Endodermal cell (in vitro differentiated cells): ENCODE measurements around the gene STX18. TPM values are rescaled to one million over a fixed set of nuclear protein-coding genes. Genes with fewer than 3 reads are reported as not detected.

Experiments
- DNase-seq: peaks from one replicate; pipeline ENCODE4 v3.0.0-alpha.2; 2017
- H3K27ac ChIP-seq: 2 replicates; pipeline ENCODE4 v1.5.1; 2013; ENCODE audit warnings: mild to moderate bottlenecking, low read depth, low read length, moderate library complexity
- H3K27me3 ChIP-seq: 2 replicates; pipeline ENCODE4 v1.6.1; 2013; ENCODE audit warnings: mild to moderate bottlenecking, low read length, moderate library complexity; ENCODE audit not compliant: insufficient read depth, control insufficient read depth, poor library complexity, severe bottlenecking
- H3K36me3 ChIP-seq: 2 replicates; pipeline ENCODE4 v1.7.0; 2013; ENCODE audit warnings: mild to moderate bottlenecking, low read length, moderate library complexity; ENCODE audit not compliant: control insufficient read depth, insufficient read depth
- H3K4me1 ChIP-seq: one replicate; pipeline ENCODE4 v1.7.0; 2013; ENCODE audit warnings: low read length; ENCODE audit not compliant: control insufficient read depth, insufficient read depth
- H3K4me3 ChIP-seq: 2 replicates; pipeline ENCODE4 v1.5.1; 2013; ENCODE audit warnings: mild to moderate bottlenecking, low read length, moderate library complexity
- H3K9ac ChIP-seq: 2 replicates; pipeline ENCODE4 v1.6.1; 2013; ENCODE audit warnings: mild to moderate bottlenecking, low read length, moderate library complexity; ENCODE audit not compliant: poor library complexity, severe bottlenecking; ENCODE audit errors: extremely low read depth
- H3K9me3 ChIP-seq: 2 replicates; pipeline ENCODE4 v1.6.1; 2013; ENCODE audit warnings: mild to moderate bottlenecking, low read length, moderate library complexity; ENCODE audit not compliant: control insufficient read depth
- H3K27ac Mint-ChIP-seq: 2 replicates; pipeline ENCODE4 v1.8.0; 2020; ENCODE audit warnings: mixed read lengths
- H3K27me3 Mint-ChIP-seq: 2 replicates; pipeline ENCODE4 v1.8.0; 2021; ENCODE audit warnings: mild to moderate bottlenecking, mixed read lengths; ENCODE audit not compliant: insufficient read depth
- H3K36me3 Mint-ChIP-seq: 2 replicates; pipeline ENCODE4 v1.8.0; 2020; ENCODE audit warnings: low read depth, mixed read lengths
- H3K4me1 Mint-ChIP-seq: 2 replicates; pipeline ENCODE4 v1.8.0; 2020; ENCODE audit warnings: mixed read lengths
- H3K4me3 Mint-ChIP-seq: 2 replicates; pipeline ENCODE4 v1.8.0; 2020; ENCODE audit warnings: mild to moderate bottlenecking, moderate library complexity, mixed read lengths
- H3K9me3 Mint-ChIP-seq: 2 replicates; pipeline ENCODE4 v1.8.0; 2020; ENCODE audit warnings: mild to moderate bottlenecking, mixed read lengths
- WGBS, 2 experiments: methylation state at CpG; one replicate each; pipeline versions ENCODE4 v1.1.5 to v1.1.7; 2013; ENCODE audit warnings: missing lambda C conversion rate in 2 of 2, mixed read lengths in 1 of 2; ENCODE audit not compliant: insufficient coverage in 1 of 2, insufficient read length in 1 of 2; 5-methylcytosine and 5-hydroxymethylcytosine counted together
- total RNA-seq, 2 donors: library from RNA; stranded (reverse); fragmentation: NEBNext Ultra II Directional in 1 of 2; extraction: Animal tissue kit (Norgen Biotek cat#: 25700) in 1 of 2; gene quantifications; 2 replicates in 1 of 2; 3 replicates in 1 of 2; pipeline ENCODE4 v1.2.1, GENCODE V29; 2021
- TF ChIP-seq, protein P1 (sequence below): fragments of 200-600 bp; sonication (generic); conservative IDR thresholded peaks from 2 replicates; pipeline ENCODE4 v1.5.0; 2021; ENCODE audit warnings: antibody characterized with exemption, mild to moderate bottlenecking

The STX18 gene
- total RNA-seq, 2 donors from 2014 or later, result 26.9 to 33.3 TPM

GRCh38 chr4:4405358-4405962, 136.4 kb downstream of the STX18 start:
- Mint-ChIP-seq H3K27me3 (no peaks in the 10 kb centered on the region), H3K27ac (no peak overlapping the region), H3K36me3 (no peaks in the 10 kb centered on the region), H3K9me3 (no peaks in the 10 kb centered on the region), H3K4me3 (no peak overlapping the region), H3K4me1 (peaks cover 4% of the 10 kb centered on the region)
- 92 to 93% methylated on average over 6 to 15 of the region's 15 CpGs for WGBS, 2 experiments
- H3K27me3 ChIP-seq, result no peaks in the 10 kb centered on the region
- TF ChIP-seq, protein P1, sequence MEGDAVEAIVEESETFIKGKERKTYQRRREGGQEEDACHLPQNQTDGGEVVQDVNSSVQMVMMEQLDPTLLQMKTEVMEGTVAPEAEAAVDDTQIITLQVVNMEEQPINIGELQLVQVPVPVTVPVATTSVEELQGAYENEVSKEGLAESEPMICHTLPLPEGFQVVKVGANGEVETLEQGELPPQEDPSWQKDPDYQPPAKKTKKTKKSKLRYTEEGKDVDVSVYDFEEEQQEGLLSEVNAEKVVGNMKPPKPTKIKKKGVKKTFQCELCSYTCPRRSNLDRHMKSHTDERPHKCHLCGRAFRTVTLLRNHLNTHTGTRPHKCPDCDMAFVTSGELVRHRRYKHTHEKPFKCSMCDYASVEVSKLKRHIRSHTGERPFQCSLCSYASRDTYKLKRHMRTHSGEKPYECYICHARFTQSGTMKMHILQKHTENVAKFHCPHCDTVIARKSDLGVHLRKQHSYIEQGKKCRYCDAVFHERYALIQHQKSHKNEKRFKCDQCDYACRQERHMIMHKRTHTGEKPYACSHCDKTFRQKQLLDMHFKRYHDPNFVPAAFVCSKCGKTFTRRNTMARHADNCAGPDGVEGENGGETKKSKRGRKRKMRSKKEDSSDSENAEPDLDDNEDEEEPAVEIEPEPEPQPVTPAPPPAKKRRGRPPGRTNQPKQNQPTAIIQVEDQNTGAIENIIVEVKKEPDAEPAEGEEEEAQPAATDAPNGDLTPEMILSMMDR, result no peak
- H3K36me3 ChIP-seq, result no peaks in the 10 kb centered on the region
- H3K27ac ChIP-seq, result no peak overlapping the region
- no peak overlapping the region for H3K4me3 ChIP-seq
- H3K9me3 ChIP-seq, result no peaks in the 10 kb centered on the region
- no peak overlapping the region for H3K9ac ChIP-seq
- no peak for DNase-seq
- no peaks in the 10 kb centered on the region for H3K4me1 ChIP-seq

- TF ChIP-seq, protein P1, result no peak
- 81 to 95% methylated on average over 5 to 13 of the region's 13 CpGs for WGBS, 2 experiments
- no peaks in the 10 kb centered on the region for H3K36me3 ChIP-seq
- H3K27me3 Mint-ChIP-seq, result no peaks in the 10 kb centered on the region
- H3K27ac Mint-ChIP-seq, result no peak overlapping the region
- no peak overlapping the region for H3K4me3 ChIP-seq
- peaks cover 1% of the 10 kb centered on the region for H3K9me3 Mint-ChIP-seq
- no peak overlapping the region for H3K27ac ChIP-seq
- no peaks in the 10 kb centered on the region for H3K36me3 Mint-ChIP-seq
- H3K4me3 Mint-ChIP-seq, result no peak overlapping the region
- no peaks in the 10 kb centered on the region for H3K4me1 ChIP-seq
- H3K9ac ChIP-seq, result no peak overlapping the region
- no peaks in the 10 kb centered on the region for H3K9me3 ChIP-seq
- H3K4me1 Mint-ChIP-seq, result peaks cover 4% of the 10 kb centered on the region
- DNase-seq, result no peak
- no peaks in the 10 kb centered on the region for H3K27me3 ChIP-seq
These were observed 138.9 kb downstream of the STX18 start for GRCh38 chr4:4402966-4403365.

- 87 to 89% methylated on average over 5 to 7 of the region's 7 CpGs for WGBS, 2 experiments
These were observed 140.8 kb downstream of the STX18 start for GRCh38 chr4:4401036-4401435.

More at GRCh38 chr4:4401036-4401435, 140.8 kb downstream of the STX18 start:
- DNase-seq, result no peak
- TF ChIP-seq, protein P1, result no peak
- Mint-ChIP-seq H3K4me1 (peaks cover 4% of the 10 kb centered on the region), H3K36me3 (no peaks in the 10 kb centered on the region), H3K27me3 (no peaks in the 10 kb centered on the region), H3K27ac (no peak overlapping the region), H3K9me3 (peaks cover 1% of the 10 kb centered on the region), H3K4me3 (no peak overlapping the region)
- Histone ChIP-seq H3K4me1 (no peaks in the 10 kb centered on the region), H3K9me3 (no peaks in the 10 kb centered on the region), H3K27ac (no peak overlapping the region), H3K36me3 (no peaks in the 10 kb centered on the region), H3K9ac (no peak overlapping the region), H3K4me3 (no peak overlapping the region), H3K27me3 (no peaks in the 10 kb centered on the region)
